GM18858 (cell line): Measurements from ENCODE around the gene UGT2B28.
"Not testable (repeated sequence)": the region's sequence is repeated elsewhere in the genome, so short reads cannot be mapped to it uniquely, and the experiment has no call there.

ENCODE experiments used
- ATAC-seq: cut with Tn5 transposase; IDR thresholded peaks from one replicate; pipeline ENCODE4 v1.9.1; 2021; ENCODE audit not compliant: unreplicated experiment

UGT2B28 gene

DNA sequence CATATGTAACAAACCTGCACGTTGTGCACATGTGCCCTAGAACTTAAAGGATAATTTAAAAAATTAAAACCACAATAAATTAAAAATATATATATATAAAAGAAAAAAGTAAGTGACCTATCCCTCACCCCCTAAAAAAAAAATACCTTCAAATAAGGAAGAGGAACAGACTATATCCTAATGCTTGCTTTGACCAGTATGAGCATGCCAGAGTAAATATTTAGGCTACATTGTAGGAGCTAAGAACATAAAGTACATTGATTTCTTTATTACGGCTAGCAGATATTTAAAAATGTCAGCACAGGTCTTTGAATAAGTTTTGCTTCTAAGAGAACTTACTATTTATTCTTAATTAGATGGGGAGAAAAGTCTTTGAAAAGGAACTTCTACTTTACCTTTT lies 62.8 kb downstream of the UGT2B28 start:
- not testable (repeated sequence) for ATAC-seq

DNA sequence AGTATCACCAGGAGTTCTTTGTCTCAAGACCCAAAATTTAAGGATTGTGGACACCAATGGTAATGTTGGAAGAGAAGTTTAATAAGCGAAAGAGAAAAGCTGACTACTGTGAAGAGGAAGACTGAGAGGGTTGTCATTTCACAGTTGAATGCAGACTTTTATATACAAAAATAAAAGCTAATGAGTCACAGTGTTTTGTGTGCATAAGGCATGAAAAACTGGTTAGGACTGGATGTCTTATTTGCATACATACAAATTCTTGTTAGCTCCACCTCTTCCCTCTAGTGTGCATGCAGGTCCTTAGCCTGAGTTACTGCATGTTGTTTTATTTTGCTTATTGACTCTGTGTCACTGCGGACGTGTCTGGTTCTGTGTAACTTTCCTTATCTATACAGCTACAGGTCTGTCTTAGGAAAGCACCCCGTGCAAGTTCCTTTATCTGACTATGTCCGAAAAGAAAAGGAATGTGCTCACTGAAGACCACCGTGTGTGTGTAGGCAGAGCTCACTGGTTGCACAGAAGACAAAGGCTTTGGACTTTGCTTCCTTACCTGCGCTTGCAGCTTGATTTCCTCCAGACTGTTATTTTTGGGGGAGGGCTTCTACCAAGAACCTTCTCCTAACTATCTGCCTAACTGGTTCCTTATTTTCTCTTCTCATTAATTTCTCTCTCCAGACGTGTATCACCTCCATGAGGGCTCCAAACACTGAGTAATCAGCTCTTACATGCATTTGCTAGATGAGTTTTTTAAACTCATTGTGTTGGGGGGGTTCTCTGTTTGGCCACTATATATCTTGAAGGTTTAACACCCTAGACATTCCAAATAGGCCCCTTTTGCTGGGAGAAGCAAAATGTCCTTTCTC lies 63.5 kb downstream of the UGT2B28 start:
- not testable (repeated sequence) for ATAC-seq
